Liver (tissue), 9 donors: ENCODE results near the gene CIZ1. TPM values are rescaled to one million over a fixed set of nuclear protein-coding genes. Genes with fewer than 3 reads are reported as not detected.

Experiments
- DNase-seq: peaks from one replicate; pipeline ENCODE4 v3.0.0-alpha.2; 2017; ENCODE audit warnings: low spot score
- H3K27ac ChIP-seq, 2 donors: one replicate each; pipeline ENCODE4 v1.7.0; 2013; ENCODE audit warnings: inconsistent platforms in 2 of 2, low read length in 2 of 2, control low read depth in 1 of 2, low read depth in 1 of 2, mild to moderate bottlenecking in 1 of 2
- H3K27me3 ChIP-seq, 4 donors: one replicate each; pipeline versions ENCODE4 v1.6.1 to v1.7.0; 2013; ENCODE audit warnings: low read length in 3 of 4, inconsistent platforms in 1 of 4, mild to moderate bottlenecking in 1 of 4, moderate library complexity in 1 of 4; ENCODE audit not compliant: control insufficient read depth in 4 of 4, insufficient read depth in 4 of 4
- H3K36me3 ChIP-seq, 4 donors: one replicate each; pipeline versions ENCODE4 v1.6.1 to v1.7.0; 2013; ENCODE audit warnings: low read length in 3 of 4, mild to moderate bottlenecking in 3 of 4, low read depth in 1 of 4, moderate library complexity in 1 of 4; ENCODE audit not compliant: control insufficient read depth in 4 of 4, insufficient read depth in 3 of 4
- H3K4me1 ChIP-seq, 4 donors: one replicate each; pipeline versions ENCODE4 v1.6.1 to v1.7.0; 2013; ENCODE audit warnings: low read length in 3 of 4, mild to moderate bottlenecking in 3 of 4, moderate library complexity in 1 of 4; ENCODE audit not compliant: control insufficient read depth in 4 of 4, insufficient read depth in 4 of 4
- H3K4me3 ChIP-seq, 3 donors: one replicate each; pipeline versions ENCODE4 v1.6.1 to v1.7.0; 2013; ENCODE audit warnings: low read length in 3 of 3, control low read depth in 1 of 3, low read depth in 1 of 3, mild to moderate bottlenecking in 1 of 3
- H3K9ac ChIP-seq, 2 donors: one replicate each; pipeline ENCODE4 v1.7.0; 2013; ENCODE audit warnings: low read length in 2 of 2, mild to moderate bottlenecking in 2 of 2, moderate library complexity in 2 of 2, control low read depth in 1 of 2, low read depth in 1 of 2
- H3K9me3 ChIP-seq, 4 donors: one replicate each; pipeline versions ENCODE4 v1.6.1 to v1.7.0; 2013; ENCODE audit warnings: low read length in 3 of 4; ENCODE audit not compliant: control insufficient read depth in 4 of 4
- ATF3 ChIP-seq: IDR thresholded peaks from 2 replicates; pipeline ENCODE4 v1.6.1; 2016; ENCODE audit warnings: antibody characterized with exemption
- CTCF ChIP-seq: fragments of 150-350 bp; IDR thresholded peaks from 2 replicates; pipeline ENCODE4 v1.5.1; 2017; ENCODE audit warnings: improper control_type of control experiment, low read depth, low read length; ENCODE audit not compliant: missing input control
- EGR1 ChIP-seq, 2 donors: IDR thresholded peaks; 2 replicates each; pipeline ENCODE4 v1.6.1; 2016 to 2018; ENCODE audit warnings: antibody characterized with exemption in 2 of 2, low read depth in 2 of 2
- FOXA1 ChIP-seq: IDR thresholded peaks from 2 replicates; pipeline ENCODE4 v1.6.1; 2016; ENCODE audit warnings: antibody characterized with exemption
- FOXA2 ChIP-seq: IDR thresholded peaks from 2 replicates; pipeline ENCODE4 v1.6.1; 2016; ENCODE audit warnings: antibody characterized with exemption
- HNF4A ChIP-seq, 2 donors: conservative IDR thresholded peaks; 2 replicates each; pipeline ENCODE4 v1.6.1; 2016; ENCODE audit warnings: antibody characterized with exemption in 2 of 2, mild to moderate bottlenecking in 2 of 2
- MAX ChIP-seq: IDR thresholded peaks from 2 replicates; pipeline ENCODE4 v1.6.1; 2016; ENCODE audit warnings: antibody characterized with exemption
- NR2F2 ChIP-seq: IDR thresholded peaks from 2 replicates; pipeline ENCODE4 v1.6.1; 2016; ENCODE audit warnings: antibody characterized with exemption
- RAD21 ChIP-seq, 2 donors: IDR thresholded peaks; 2 replicates each; pipeline ENCODE4 v1.6.1; 2016; ENCODE audit warnings: antibody characterized with exemption in 2 of 2, mild to moderate bottlenecking in 2 of 2
- REST ChIP-seq: IDR thresholded peaks from 2 replicates; pipeline ENCODE4 v1.6.1; 2016; ENCODE audit warnings: antibody characterized with exemption, mild to moderate bottlenecking
- RXRA ChIP-seq, 2 donors: IDR thresholded peaks; 2 replicates each; pipeline ENCODE4 v1.6.1; 2017 to 2018; ENCODE audit warnings: antibody characterized with exemption in 2 of 2, mild to moderate bottlenecking in 1 of 2
- SP1 ChIP-seq: IDR thresholded peaks from 2 replicates; pipeline ENCODE4 v1.6.1; 2018; ENCODE audit warnings: antibody characterized with exemption, mild to moderate bottlenecking
- ZBTB33 ChIP-seq: IDR thresholded peaks from 2 replicates; pipeline ENCODE4 v1.6.1; 2016; ENCODE audit warnings: antibody characterized with exemption
- WGBS: extraction: QIAGEN DNeasy Blood & Tissue Kit; methylation state at CpG from one replicate; pipeline ENCODE4 v1.1.7; 2013; 5-methylcytosine and 5-hydroxymethylcytosine counted together
- polyA plus RNA-seq, 2 donors: library from polyadenylated mRNA; stranded (reverse) in 1 of 2; unstranded in 1 of 2; fragments of 200-250 nt in 1 of 2; fragments of >200 nt in 1 of 2; fragmentation: Nextera tagmentation in 1 of 2; extraction: Ambion mirVana in 1 of 2; gene quantifications; one replicate each; pipeline versions ENCODE4 v1.2.1 to v1.2.3, GENCODE V29; 2013 to 2015
- total RNA-seq, 2 donors: library from RNA; depleted of rRNA; stranded (reverse); fragments of >200 nt; gene quantifications; one replicate each; pipeline ENCODE4 v1.2.3, GENCODE V29; 2014
- donor health status: healthy.
- donor health status: healthy.
- donor health status: healthy.
- donor health status: healthy.
- donor health status: healthy.

The CIZ1 gene
- total and polyA plus RNA-seq, 4 donors = 12.5 to 15.5 (median 13.7) TPM

- Histone ChIP-seq H3K27me3 (no peaks in the 10 kb centered on the region), H3K27ac (no peak overlapping the region), H3K4me1 (peaks cover 13 to 34% (median 23%) of the 10 kb centered on the region in 4 donors), H3K9ac (no peak overlapping the region), H3K4me3 (no peak overlapping the region), H3K9me3 (no peaks in the 10 kb centered on the region), H3K36me3 (peaks cover 3 to 20% (median 7%) of the 10 kb centered on the region in 4 donors)
- TF ChIP-seq RXRA (IDR thresholded peaks at IDR 0.05) (peak in 1 of 2 donors; percentile 1), NR2F2 (no peak), FOXA1 (no peak), SP1 (peak; percentile 23), HNF4A (conservative IDR thresholded peaks at IDR 0.05) (peak; percentile 47 to 68)
- no peak for DNase-seq
- WGBS = 46% methylated on average over 10 of the region's 10 CpGs
These were observed 65.6 kb downstream of the CIZ1 start for GRCh38 chr9:128125580-128126354.

GRCh38 chr9:128124873-128125579 lies 66.3 kb downstream of the CIZ1 start:
- peak; percentile 75 for DNase-seq
- H3K4me3 ChIP-seq = no peak overlapping the region
- H3K36me3 ChIP-seq = peaks cover 3 to 24% (median 7%) of the 10 kb centered on the region in 4 donors
- no peaks in the 10 kb centered on the region for H3K9me3 ChIP-seq
- H3K27me3 ChIP-seq = no peaks in the 10 kb centered on the region
- 83% methylated on average over 16 of the region's 16 CpGs for WGBS
- peaks cover 13 to 34% (median 23%) of the 10 kb centered on the region in 4 donors for H3K4me1 ChIP-seq
- H3K9ac ChIP-seq = no peak overlapping the region
- no peak overlapping the region for H3K27ac ChIP-seq
- TF ChIP-seq CTCF (peak; percentile 15), MAX (no peak), ZBTB33 (no peak), ATF3 (no peak), REST (no peak), EGR1 (IDR thresholded peaks at IDR 0.05; ENCODE audit: low read depth in 2 of 2) (no peak), NR2F2 (no peak), RAD21 (IDR thresholded peaks at IDR 0.05) (peak in 1 of 2 donors; percentile 45), SP1 (no peak), FOXA1 (no peak), FOXA2 (no peak)
